Activated CD4-positive, alpha-beta memory T cell treated with anti-CD3 and anti-CD28 coated beads for 36 hours (primary cell): ENCODE data around the gene PDE8A. TPM values are rescaled to one million over a fixed set of nuclear protein-coding genes. Genes with fewer than 3 reads are reported as not detected.

ENCODE experiments used
- CTCF ChIA-PET: fragments of 350-600 bp; sonication (Branson Sonifier 250); formaldehyde crosslinking; loops from one replicate; lab custom pipeline; 2021; ENCODE audit warnings: antibody characterized with exemption, inconsistent platforms; lab: Charles Lee
- POLR2A ChIA-PET: fragments of 350-600 bp; sonication (Branson Sonifier 250); formaldehyde crosslinking; loops from one replicate; lab custom pipeline; 2021; ENCODE audit warnings: antibody characterized with exemption; lab: Charles Lee
- DNase-seq: peaks from one replicate; pipeline ENCODE4 v3.0.0-alpha.2; 2020
- H3K27ac Mint-ChIP-seq: one replicate; pipeline ENCODE4 v1.8.0; 2021; ENCODE audit warnings: mixed read lengths
- H3K27me3 Mint-ChIP-seq: one replicate; pipeline ENCODE4 v1.8.0; 2021; ENCODE audit warnings: mixed read lengths
- H3K36me3 Mint-ChIP-seq: one replicate; pipeline ENCODE4 v1.8.0; 2021; ENCODE audit warnings: mixed read lengths
- H3K4me1 Mint-ChIP-seq: one replicate; pipeline ENCODE4 v1.8.0; 2021; ENCODE audit warnings: low read depth, mixed read lengths
- H3K4me3 Mint-ChIP-seq: one replicate; pipeline ENCODE4 v1.8.0; 2021; ENCODE audit warnings: mild to moderate bottlenecking, mixed read lengths
- H3K9me3 Mint-ChIP-seq: one replicate; pipeline ENCODE4 v1.8.0; 2021; ENCODE audit warnings: mixed read lengths
- intact Hi-C: fragments of 100-400 bp; cut with micrococcal nuclease; formaldehyde crosslinking; loops from one replicate; pipeline ENCODE4 v1.15.1; 2023
- total RNA-seq, 2 experiments: library from RNA; stranded (reverse); gene quantifications; one replicate each; pipeline ENCODE4 v1.2.3, GENCODE V29; 2021

Gene PDE8A
- total RNA-seq, 2 experiments from 2014 or later: 20.8 to 21.2 TPM

GRCh38 chr15:85129881-85130280, 148.2 kb downstream of the PDE8A start:
- ChIA-PET CTCF (no interaction called here), POLR2A (no interaction called here)
- intact Hi-C loops: no loop called here
- H3K36me3 Mint-ChIP-seq: peaks cover 59% of the 10 kb centered on the region
- H3K27me3 Mint-ChIP-seq: no peaks in the 10 kb centered on the region
- no peak overlapping the region for H3K4me3 Mint-ChIP-seq
- DNase-seq: no peak
- H3K4me1 Mint-ChIP-seq: peaks cover 8% of the 10 kb centered on the region
- H3K9me3 Mint-ChIP-seq: peaks cover 2% of the 10 kb centered on the region
- H3K27ac Mint-ChIP-seq: no peak overlapping the region

GRCh38 chr15:85131915-85132314, 150.3 kb downstream of the PDE8A start:
- Mint-ChIP-seq H3K27ac (no peak overlapping the region), H3K27me3 (no peaks in the 10 kb centered on the region), H3K4me3 (no peak overlapping the region), H3K4me1 (peaks cover 8% of the 10 kb centered on the region), H3K36me3 (peaks cover 50% of the 10 kb centered on the region), H3K9me3 (peaks cover 2% of the 10 kb centered on the region)
- CTCF ChIA-PET: no interaction called here
- intact Hi-C loops: no loop called here
- no peak for DNase-seq
- POLR2A ChIA-PET: no interaction called here

- ChIA-PET POLR2A (no interaction called here), CTCF (interaction anchor here (0.6 kb wide), 1 partner anchor 596 kb away, joined by 3 read pairs; no protein-coding TSS in a partner anchor)
- Mint-ChIP-seq H3K36me3 (peaks cover 48% of the 10 kb centered on the region), H3K4me1 (peaks cover 8% of the 10 kb centered on the region), H3K4me3 (no peak overlapping the region), H3K27ac (no peak overlapping the region), H3K9me3 (peaks cover 2% of the 10 kb centered on the region), H3K27me3 (no peaks in the 10 kb centered on the region)
- intact Hi-C loops: no loop called here
- no peak for DNase-seq
These were observed 152.1 kb downstream of the PDE8A start for GRCh38 chr15:85133709-85134108.

- peaks cover 29% of the 10 kb centered on the region for H3K36me3 Mint-ChIP-seq
These were observed 156.0 kb downstream of the PDE8A start for GRCh38 chr15:85137489-85138168.

GRCh38 chr15:85139391-85139790, 157.7 kb downstream of the PDE8A start:
- ChIA-PET CTCF (no interaction called here), POLR2A (no interaction called here)
- Mint-ChIP-seq H3K36me3 (peaks cover 22% of the 10 kb centered on the region), H3K27ac (no peak overlapping the region), H3K9me3 (no peaks in the 10 kb centered on the region), H3K4me1 (no peaks in the 10 kb centered on the region), H3K4me3 (no peak overlapping the region), H3K27me3 (no peaks in the 10 kb centered on the region)
- DNase-seq: no peak
- intact Hi-C loops: no loop called here

More at GRCh38 chr15:85137489-85138168, 156.0 kb downstream of the PDE8A start:
- intact Hi-C loops: no loop called here
- H3K4me1 Mint-ChIP-seq: no peaks in the 10 kb centered on the region
- no peak for DNase-seq
- ChIA-PET CTCF (interaction anchor here (0.5 kb wide), 1 partner anchor 270 kb away, joined by 3 read pairs; no protein-coding TSS in a partner anchor), POLR2A (no interaction called here)
- H3K4me3 Mint-ChIP-seq: no peak overlapping the region
- no peak overlapping the region for H3K27ac Mint-ChIP-seq
- no peaks in the 10 kb centered on the region for H3K27me3 Mint-ChIP-seq
- H3K9me3 Mint-ChIP-seq: no peaks in the 10 kb centered on the region

GRCh38 chr15:85141726-85142125, 160.1 kb downstream of the PDE8A start:
- Mint-ChIP-seq H3K9me3 (no peaks in the 10 kb centered on the region), H3K36me3 (peaks cover 15% of the 10 kb centered on the region), H3K4me1 (no peaks in the 10 kb centered on the region), H3K4me3 (no peak overlapping the region), H3K27me3 (no peaks in the 10 kb centered on the region), H3K27ac (no peak overlapping the region)
- DNase-seq: no peak
- intact Hi-C loops: no loop called here
- POLR2A ChIA-PET: no interaction called here
- CTCF ChIA-PET: interaction anchor here (1.1 to 1.2 kb wide), 2 partner anchors 25 to 68 kb away, joined by 4 read pairs; no protein-coding TSS in a partner anchor

GRCh38 chr15:85142312-85142711, 160.7 kb downstream of the PDE8A start:
- Mint-ChIP-seq H3K27me3 (no peaks in the 10 kb centered on the region), H3K9me3 (no peaks in the 10 kb centered on the region), H3K4me3 (no peak overlapping the region), H3K36me3 (peaks cover 12% of the 10 kb centered on the region), H3K4me1 (no peaks in the 10 kb centered on the region), H3K27ac (no peak overlapping the region)
- ChIA-PET CTCF (interaction anchor here (1.1 to 1.2 kb wide), 2 partner anchors 24 to 69 kb away, joined by 4 read pairs; no protein-coding TSS in a partner anchor), POLR2A (no interaction called here)
- intact Hi-C loops: no loop called here
- DNase-seq: no peak

GRCh38 chr15:85149465-85150129, 167.9 kb downstream of the PDE8A start:
- DNase-seq: no peak
- H3K27ac Mint-ChIP-seq: no peak overlapping the region
- intact Hi-C loops: no loop called here
- H3K27me3 Mint-ChIP-seq: peaks cover 5% of the 10 kb centered on the region
- H3K4me1 Mint-ChIP-seq: peaks cover 14% of the 10 kb centered on the region
- peaks cover 2% of the 10 kb centered on the region for H3K36me3 Mint-ChIP-seq
- ChIA-PET CTCF (interaction anchor here (0.9 to 1.3 kb wide), 2 partner anchors 19 to 579 kb away, joined by 3 read pairs; no protein-coding TSS in a partner anchor), POLR2A (no interaction called here)
- H3K4me3 Mint-ChIP-seq: no peak overlapping the region
- H3K9me3 Mint-ChIP-seq: peaks cover 8% of the 10 kb centered on the region

- intact Hi-C loops: no loop called here
- Mint-ChIP-seq H3K36me3 (peaks cover 2% of the 10 kb centered on the region), H3K4me3 (no peak overlapping the region), H3K27me3 (peaks cover 5% of the 10 kb centered on the region), H3K27ac (no peak overlapping the region), H3K4me1 (peaks cover 14% of the 10 kb centered on the region), H3K9me3 (peaks cover 8% of the 10 kb centered on the region)
- CTCF ChIA-PET: interaction anchor here (1.3 kb wide), 1 partner anchor 579 kb away, joined by 3 read pairs; no protein-coding TSS in a partner anchor
- DNase-seq: no peak
- POLR2A ChIA-PET: no interaction called here
These were observed 168.4 kb downstream of the PDE8A start for GRCh38 chr15:85150130-85150480.

GRCh38 chr15:85151145-85151544, 169.5 kb downstream of the PDE8A start:
- intact Hi-C loops: no loop called here
- H3K36me3 Mint-ChIP-seq: peaks cover 2% of the 10 kb centered on the region
- peaks cover 8% of the 10 kb centered on the region for H3K9me3 Mint-ChIP-seq
- H3K27ac Mint-ChIP-seq: no peak overlapping the region
- no peak overlapping the region for H3K4me3 Mint-ChIP-seq
- CTCF ChIA-PET: interaction anchor here (1.3 kb wide), 1 partner anchor 580 kb away, joined by 3 read pairs; no protein-coding TSS in a partner anchor
- H3K4me1 Mint-ChIP-seq: peaks cover 14% of the 10 kb centered on the region
- H3K27me3 Mint-ChIP-seq: peaks cover 7% of the 10 kb centered on the region
- POLR2A ChIA-PET: no interaction called here
- DNase-seq: no peak

GRCh38 chr15:85151861-85152260, 170.2 kb downstream of the PDE8A start:
- ChIA-PET CTCF (interaction anchor here (1.0 kb wide), 1 partner anchor 17 kb away, joined by 3 read pairs; no protein-coding TSS in a partner anchor), POLR2A (no interaction called here)
- no peak overlapping the region for H3K4me3 Mint-ChIP-seq
- H3K9me3 Mint-ChIP-seq: peaks cover 8% of the 10 kb centered on the region
- peaks cover 2% of the 10 kb centered on the region for H3K36me3 Mint-ChIP-seq
- H3K4me1 Mint-ChIP-seq: peaks cover 14% of the 10 kb centered on the region
- intact Hi-C loops: no loop called here
- H3K27ac Mint-ChIP-seq: no peak overlapping the region
- peaks cover 7% of the 10 kb centered on the region for H3K27me3 Mint-ChIP-seq
- no peak for DNase-seq

- Mint-ChIP-seq H3K36me3 (peaks cover 2% of the 10 kb centered on the region), H3K27me3 (peaks cover 7% of the 10 kb centered on the region), H3K4me3 (no peak overlapping the region), H3K27ac (no peak overlapping the region), H3K9me3 (peaks cover 8% of the 10 kb centered on the region), H3K4me1 (peaks cover 12% of the 10 kb centered on the region)
- CTCF ChIA-PET: no interaction called here
- DNase-seq: no peak
- POLR2A ChIA-PET: no interaction called here
- intact Hi-C loops: no loop called here
These were observed 172.4 kb downstream of the PDE8A start for GRCh38 chr15:85154061-85154460.
